Peyer's patch (tissue), 4 donors: Measurements from ENCODE around the gene LSR. TPM values are rescaled to one million over a fixed set of nuclear protein-coding genes. Genes with fewer than 3 reads are reported as not detected.

Experiments
- DNase-seq, 3 donors: peaks; one replicate each; pipeline ENCODE4 v3.0.0-alpha.2; 2017 to 2019
- H3K27ac ChIP-seq, 4 donors: fragments of 200-600 bp; sonication (generic); one replicate each; pipeline ENCODE4 v1.5.1; 2016 to 2019
- H3K27me3 ChIP-seq, 2 donors: fragments of 200-600 bp; sonication (generic); one replicate each; pipeline ENCODE4 v1.5.1; 2019
- H3K36me3 ChIP-seq, 3 donors: fragments of 200-600 bp; sonication (generic); one replicate each; pipeline ENCODE4 v1.5.1; 2016 to 2019
- H3K4me1 ChIP-seq, 4 donors: fragments of 200-600 bp; sonication (generic); one replicate each; pipeline ENCODE4 v1.5.1; 2016 to 2019
- H3K4me3 ChIP-seq, 4 donors: fragments of 200-600 bp; sonication (generic); 1 replicate in 3 of 4; 2 replicates in 1 of 4; pipeline ENCODE4 v1.5.1; 2016 to 2019; ENCODE audit warnings: mild to moderate bottlenecking in 1 of 4
- H3K9me3 ChIP-seq, 4 donors: fragments of 200-600 bp; sonication (generic); one replicate each; pipeline ENCODE4 v1.5.1; 2016 to 2019; ENCODE audit warnings: mild to moderate bottlenecking in 1 of 4
- POLR2A ChIP-seq, 2 donors: fragments of 450-650 bp; IDR thresholded peaks; one replicate each; pipeline ENCODE4 v1.5.1; 2017; ENCODE audit warnings: antibody characterized with exemption in 2 of 2, mild to moderate bottlenecking in 2 of 2, moderate library complexity in 2 of 2
- total RNA-seq, 4 donors: library from RNA; depleted of rRNA; stranded (reverse); fragments of >200 nt; gene quantifications; one replicate each; pipeline ENCODE4 v1.1.0, GENCODE V29; 2016
- TF ChIP-seq, protein P1 (sequence below), 6 experiments: fragments of 450-650 bp in 4 of 6; fragments of 200-600 bp in 2 of 6; sonication (generic) in 1 of 6; IDR thresholded peaks; one replicate each; pipeline ENCODE4 v1.5.1; 2017 to 2019; ENCODE audit warnings: antibody characterized with exemption in 6 of 6, mild to moderate bottlenecking in 3 of 6, moderate library complexity in 1 of 6

The LSR gene
- total RNA-seq, 4 donors from 2014 or later = 28.9 to 214 (median 188) TPM

DNA sequence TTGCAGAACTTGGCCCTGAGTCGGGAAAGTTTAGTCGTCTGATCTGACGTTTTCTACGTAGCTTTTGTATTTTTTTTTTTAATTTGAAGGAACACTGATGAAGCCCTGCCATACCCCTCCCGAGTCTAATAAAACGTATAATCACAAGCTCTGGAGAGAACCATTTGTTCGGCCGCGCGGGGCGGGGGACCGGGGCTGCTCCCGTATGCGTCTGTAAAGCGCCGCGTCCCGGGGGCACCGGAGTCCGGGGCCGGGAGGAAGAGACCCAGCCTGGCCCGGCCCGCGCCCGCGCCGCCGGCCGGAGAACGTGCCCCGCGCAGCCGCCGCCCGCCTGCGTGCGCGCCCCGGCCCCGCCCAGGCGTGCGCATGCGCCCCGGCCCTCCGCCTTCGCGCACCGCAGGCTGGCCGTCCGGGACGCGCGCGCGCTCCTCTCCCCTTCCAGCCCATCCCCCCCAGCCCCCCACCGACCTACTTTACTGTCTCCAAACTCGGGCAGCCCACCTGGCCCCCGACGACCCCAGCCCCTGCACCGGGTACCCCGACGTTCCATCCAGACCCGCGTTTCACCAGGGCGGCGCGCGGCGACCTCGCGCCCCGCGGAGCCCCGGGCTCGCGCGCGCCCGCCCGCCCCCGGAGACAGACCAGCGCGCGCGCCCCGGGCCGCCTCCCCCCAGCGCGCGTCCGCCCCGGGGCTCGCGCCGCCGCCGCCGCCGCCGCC is 19.2 kb downstream of the LSR start:
- peak overlapping the region; percentile 84 to 85 (median 84) for H3K4me3 ChIP-seq
- peaks cover 0 to 37% (median 20%) of the 10 kb centered on the region in 4 donors for H3K4me1 ChIP-seq
- no peaks in the 10 kb centered on the region for H3K9me3 ChIP-seq
- TF ChIP-seq, protein P1, sequence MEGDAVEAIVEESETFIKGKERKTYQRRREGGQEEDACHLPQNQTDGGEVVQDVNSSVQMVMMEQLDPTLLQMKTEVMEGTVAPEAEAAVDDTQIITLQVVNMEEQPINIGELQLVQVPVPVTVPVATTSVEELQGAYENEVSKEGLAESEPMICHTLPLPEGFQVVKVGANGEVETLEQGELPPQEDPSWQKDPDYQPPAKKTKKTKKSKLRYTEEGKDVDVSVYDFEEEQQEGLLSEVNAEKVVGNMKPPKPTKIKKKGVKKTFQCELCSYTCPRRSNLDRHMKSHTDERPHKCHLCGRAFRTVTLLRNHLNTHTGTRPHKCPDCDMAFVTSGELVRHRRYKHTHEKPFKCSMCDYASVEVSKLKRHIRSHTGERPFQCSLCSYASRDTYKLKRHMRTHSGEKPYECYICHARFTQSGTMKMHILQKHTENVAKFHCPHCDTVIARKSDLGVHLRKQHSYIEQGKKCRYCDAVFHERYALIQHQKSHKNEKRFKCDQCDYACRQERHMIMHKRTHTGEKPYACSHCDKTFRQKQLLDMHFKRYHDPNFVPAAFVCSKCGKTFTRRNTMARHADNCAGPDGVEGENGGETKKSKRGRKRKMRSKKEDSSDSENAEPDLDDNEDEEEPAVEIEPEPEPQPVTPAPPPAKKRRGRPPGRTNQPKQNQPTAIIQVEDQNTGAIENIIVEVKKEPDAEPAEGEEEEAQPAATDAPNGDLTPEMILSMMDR (IDR thresholded peaks at IDR 0.05) = no peak
- peak; percentile 53 to 76 for TF ChIP-seq POLR2A (IDR thresholded peaks at IDR 0.05)
- H3K36me3 ChIP-seq = peaks cover 0 to 35% (median 0%) of the 10 kb centered on the region in 3 donors
- H3K27ac ChIP-seq = peak overlapping the region; percentile 89 to 98 (median 94)
- no peaks in the 10 kb centered on the region for H3K27me3 ChIP-seq
- DNase-seq = peak; percentile 62 to 87 (median 87)

DNA sequence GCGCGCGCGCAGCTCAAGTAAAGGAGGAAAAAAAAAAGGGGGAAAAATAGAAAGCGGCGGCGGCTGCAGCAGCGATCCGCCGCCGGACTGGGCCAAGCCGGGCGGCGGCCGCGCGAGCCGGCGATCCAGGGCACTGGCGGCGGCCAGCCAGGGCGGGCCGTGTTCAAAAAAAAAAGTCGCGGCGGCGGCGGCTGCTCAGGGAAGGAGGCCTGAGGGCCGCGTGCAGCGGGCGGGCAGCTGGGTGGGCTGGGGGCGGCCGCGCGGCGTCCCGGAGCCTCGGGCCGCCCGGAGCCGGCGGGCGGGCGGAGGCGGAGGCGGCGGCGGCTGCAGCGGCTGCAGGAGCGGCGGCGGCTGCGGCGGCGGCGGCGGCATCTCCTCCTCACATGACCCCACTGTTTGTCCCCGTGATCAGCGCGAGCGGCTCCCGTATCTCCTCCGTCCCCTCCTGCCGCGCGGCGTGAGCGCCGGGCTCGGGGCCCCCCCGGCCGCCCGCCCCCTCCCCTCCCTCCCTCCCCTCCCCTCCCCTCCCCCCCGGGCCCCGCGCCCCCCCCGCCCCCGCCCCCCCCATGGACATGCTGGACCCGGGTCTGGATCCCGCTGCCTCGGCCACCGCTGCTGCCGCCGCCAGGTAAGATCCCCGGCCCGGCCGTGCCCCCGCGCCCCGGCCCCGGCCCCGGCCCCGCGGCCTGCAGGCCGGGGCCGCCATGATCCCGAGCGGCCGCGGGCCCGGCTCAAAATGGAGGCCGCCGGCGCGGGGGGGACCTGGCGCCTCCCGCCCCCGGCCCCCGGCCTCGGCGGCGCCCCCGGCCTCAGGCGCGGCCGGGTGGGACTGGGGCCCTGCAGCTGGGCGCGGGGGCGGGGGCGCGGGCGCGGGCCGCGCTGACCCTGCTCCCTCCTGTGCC is 20.0 kb downstream of the LSR start, which contains the start of gene USF2:
TSS of gene USF2 (plus strand) at position 427 of the 902 bp plus-strand sequence. CDS start at position 567, 140 bp downstream.
- TF ChIP-seq, protein P1 (IDR thresholded peaks at IDR 0.05) = no peak
- TF ChIP-seq POLR2A (IDR thresholded peaks at IDR 0.05) = peak in 1 of 2 donors; percentile 10
- peaks cover 0 to 44% (median 0%) of the 10 kb centered on the region in 3 donors for H3K36me3 ChIP-seq

DNA sequence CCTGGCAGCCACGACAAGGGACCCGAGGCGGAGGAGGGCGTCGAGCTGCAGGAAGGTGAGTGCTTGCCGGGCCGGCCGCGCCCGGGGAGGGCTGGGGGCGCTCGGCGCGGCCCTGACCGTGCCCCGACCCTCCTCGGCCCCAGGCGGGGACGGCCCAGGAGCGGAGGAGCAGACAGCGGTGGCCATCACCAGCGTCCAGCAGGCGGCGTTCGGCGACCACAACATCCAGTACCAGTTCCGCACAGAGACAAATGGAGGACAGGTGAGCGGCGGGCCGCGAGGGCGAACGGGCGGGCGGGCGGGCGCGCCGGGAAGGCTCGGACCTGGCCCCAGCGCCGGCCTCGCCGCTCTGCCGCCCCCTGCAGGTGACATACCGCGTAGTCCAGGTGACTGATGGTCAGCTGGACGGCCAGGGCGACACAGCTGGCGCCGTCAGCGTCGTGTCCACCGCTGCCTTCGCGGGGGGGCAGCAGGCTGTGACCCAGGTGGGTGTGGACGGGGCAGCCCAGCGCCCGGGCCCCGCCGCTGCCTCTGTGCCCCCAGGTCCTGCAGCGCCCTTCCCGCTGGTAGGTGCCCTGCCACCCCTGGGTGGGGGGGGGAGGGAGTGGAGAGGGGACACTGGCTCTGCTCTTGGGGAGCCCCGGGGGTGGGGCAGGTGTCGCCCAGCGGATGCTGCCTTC is 20.8 kb downstream of the LSR start:
- DNase-seq = peak; percentile 90 to 95 (median 94)
- Histone ChIP-seq H3K4me3 (peak overlapping the region; percentile 84 to 85 (median 84)), H3K9me3 (no peaks in the 10 kb centered on the region), H3K27me3 (no peaks in the 10 kb centered on the region), H3K27ac (peak overlapping the region; percentile 89 to 98 (median 94)), H3K36me3 (peaks cover 0 to 51% (median 0%) of the 10 kb centered on the region in 3 donors), H3K4me1 (peaks cover 0 to 37% (median 20%) of the 10 kb centered on the region in 4 donors)
- no peak for TF ChIP-seq POLR2A (IDR thresholded peaks at IDR 0.05)
- TF ChIP-seq, protein P1 (IDR thresholded peaks at IDR 0.05) = peak; percentile 26 to 87 (median 68)

More for the DNA sequence above, 20.0 kb downstream of the LSR start, which contains the start of gene USF2:
- H3K9me3 ChIP-seq = no peaks in the 10 kb centered on the region
- H3K27me3 ChIP-seq = no peaks in the 10 kb centered on the region
- H3K4me1 ChIP-seq = peaks cover 0 to 37% (median 20%) of the 10 kb centered on the region in 4 donors
- H3K27ac ChIP-seq = peak within 1 kb of the TSS; percentile 89 to 98 (median 94)
- H3K4me3 ChIP-seq = peak within 1 kb of the TSS; percentile 84 to 85 (median 84)
- DNase-seq = peak; percentile 82 to 91 (median 82)

DNA sequence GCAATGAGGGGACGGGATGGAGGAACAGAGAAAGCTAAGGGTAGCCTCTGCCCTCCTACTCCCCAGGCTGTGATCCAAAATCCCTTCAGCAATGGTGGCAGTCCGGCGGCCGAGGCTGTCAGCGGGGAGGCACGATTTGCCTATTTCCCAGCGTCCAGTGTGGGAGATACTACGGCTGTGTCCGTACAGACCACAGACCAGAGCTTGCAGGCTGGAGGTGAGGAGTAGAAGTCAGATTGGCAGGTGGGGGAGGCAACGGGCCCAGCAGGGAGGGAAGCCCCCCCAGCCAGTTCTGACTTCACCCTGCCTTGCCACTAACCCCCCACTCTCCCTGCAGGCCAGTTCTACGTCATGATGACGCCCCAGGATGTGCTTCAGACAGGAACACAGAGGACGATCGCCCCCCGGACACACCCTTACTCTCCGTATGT is 21.6 kb downstream of the LSR start:
- H3K27me3 ChIP-seq = no peaks in the 10 kb centered on the region

More for the DNA sequence above, 21.6 kb downstream of the LSR start:
- Histone ChIP-seq H3K4me1 (peaks cover 0 to 33% (median 20%) of the 10 kb centered on the region in 4 donors), H3K4me3 (peak overlapping the region in 1 of 4 donors; percentile 84), H3K36me3 (peaks cover 0 to 51% (median 0%) of the 10 kb centered on the region in 3 donors), H3K9me3 (no peaks in the 10 kb centered on the region), H3K27ac (peak overlapping the region in 1 of 4 donors; percentile 98)
- DNase-seq = peak in 1 of 3 donors; percentile 40
- TF ChIP-seq, protein P1 (IDR thresholded peaks at IDR 0.05) = no peak
- TF ChIP-seq POLR2A (IDR thresholded peaks at IDR 0.05) = no peak
